ENCODE results near the gene CWC27.

Gene CWC27

DNA sequence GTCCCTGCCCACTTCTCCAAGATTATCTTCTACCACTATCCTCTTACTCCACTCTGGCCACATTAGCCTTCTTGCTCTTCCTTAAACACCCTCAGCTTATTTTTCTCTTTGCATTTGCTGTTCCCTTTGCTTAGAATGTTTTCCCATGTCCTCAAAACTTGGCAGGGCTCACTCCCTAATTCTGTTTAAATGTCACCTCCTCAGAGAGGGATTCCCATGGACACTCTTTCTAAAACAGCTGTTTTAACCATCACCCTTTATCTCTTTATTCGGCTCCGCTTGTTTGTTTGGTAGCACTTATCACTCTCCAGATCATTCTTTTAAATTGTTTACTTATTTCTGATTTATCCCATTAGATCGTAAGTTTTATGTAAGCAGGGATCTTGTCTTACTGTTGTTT, 278.5 kb downstream of the CWC27 start:
- DNase-seq = no peak

DNA sequence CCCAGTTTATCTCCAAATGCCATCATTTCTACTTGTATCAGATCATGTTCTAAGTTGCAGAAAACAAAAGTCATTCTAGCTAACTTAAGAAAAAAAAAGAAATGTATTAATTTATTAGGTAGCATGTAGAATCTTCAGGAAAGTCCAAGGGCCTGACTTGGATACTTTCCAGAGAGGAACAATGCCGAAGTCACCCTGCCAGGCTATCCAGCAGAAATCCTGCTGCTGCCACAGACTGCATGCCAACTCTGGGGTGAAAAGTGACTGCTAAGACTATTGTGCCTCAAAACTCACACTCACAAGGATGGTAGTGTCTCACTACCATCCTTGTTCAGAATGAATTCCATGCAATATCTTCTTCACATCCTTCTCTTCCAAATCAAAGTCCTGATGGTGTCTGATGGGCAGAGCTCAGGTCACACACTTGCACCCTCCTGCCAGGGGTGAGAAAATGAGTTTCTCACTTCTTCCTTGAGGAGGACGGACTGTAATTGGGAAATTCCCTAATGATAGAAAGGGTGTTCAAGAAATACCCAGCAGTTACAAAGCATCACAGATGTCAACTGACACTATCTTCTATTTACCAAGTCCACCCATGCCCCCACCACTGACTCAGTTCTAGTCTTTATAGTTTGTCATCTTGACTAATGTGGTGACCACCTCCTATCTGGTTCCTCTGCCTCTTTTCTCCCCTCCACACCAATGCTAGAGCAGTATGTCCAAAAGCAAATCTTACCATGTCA, 279.4 kb downstream of the CWC27 start:
- no peak for DNase-seq

DNA sequence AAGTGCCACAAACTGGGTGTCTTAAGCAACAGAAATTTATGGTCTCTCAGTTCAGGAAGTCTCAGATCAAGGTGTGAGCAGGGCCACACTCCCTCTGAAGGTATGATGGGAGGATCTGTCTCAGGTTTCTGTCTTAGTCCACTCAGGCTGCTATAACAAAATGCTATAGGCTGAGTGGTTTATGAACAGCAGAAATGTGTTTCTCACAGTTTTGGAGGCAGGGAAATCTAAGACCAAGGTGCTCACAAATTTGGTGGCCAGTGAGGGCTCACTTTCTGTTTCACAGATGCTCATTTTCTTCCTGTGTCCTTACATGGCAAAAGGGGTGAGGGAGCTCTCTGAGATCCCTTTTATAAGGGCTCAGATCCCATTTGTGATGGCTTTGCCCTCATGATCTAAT, 281.4 kb downstream of the CWC27 start:
- DNase-seq = no peak

DNA sequence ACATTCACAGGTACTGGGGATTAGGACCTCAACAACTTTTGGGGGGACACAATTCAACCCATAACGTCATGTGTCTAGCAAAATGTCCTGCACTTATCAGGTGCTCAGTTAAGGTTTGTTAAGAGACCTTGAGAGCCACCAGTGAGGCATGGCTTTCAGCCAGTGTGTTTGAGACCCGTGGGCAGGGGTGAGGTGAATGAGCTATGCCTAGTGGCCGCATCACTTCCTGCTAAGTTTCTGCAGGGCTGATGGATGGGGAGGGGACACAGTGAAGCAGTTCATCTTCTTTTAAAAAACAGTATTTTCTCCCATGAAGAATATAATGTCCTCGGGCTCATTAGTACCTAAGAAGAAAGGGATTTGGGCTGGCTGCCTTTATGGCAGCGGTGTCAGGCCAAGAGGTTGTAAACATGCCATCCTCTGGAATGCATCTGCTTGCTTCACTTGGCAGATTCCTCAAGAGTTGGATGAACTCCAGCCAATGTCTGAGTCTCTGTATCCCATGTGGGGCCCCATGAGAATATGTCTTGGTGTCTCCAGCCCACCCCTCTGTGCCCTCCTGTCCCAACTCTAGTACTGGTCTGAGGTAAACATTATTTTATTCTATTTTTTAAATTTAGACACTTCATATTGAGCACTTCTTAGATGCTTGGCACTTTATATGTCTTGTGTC, 282.2 kb downstream of the CWC27 start:
- DNase-seq = no peak

DNA sequence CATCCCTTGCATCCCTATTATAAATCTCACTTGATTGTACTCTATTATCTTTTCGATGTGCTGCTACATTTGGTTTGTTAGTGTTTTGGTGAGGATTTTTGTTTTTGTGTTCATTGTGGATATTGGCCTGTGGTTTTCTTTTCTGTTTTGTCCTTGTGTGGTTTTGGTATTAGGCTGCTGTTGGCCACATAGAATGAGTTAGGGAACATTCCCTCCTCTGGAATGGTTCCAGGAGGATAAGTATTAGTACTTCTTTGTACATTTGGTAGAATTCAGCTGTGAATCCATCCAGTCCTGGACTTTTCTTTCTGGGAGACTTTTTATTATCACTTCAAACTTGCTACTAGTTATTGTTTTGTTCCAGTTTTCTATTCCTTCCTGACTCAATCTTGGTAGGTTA, 287.2 kb downstream of the CWC27 start:
- DNase-seq = no peak

DNA sequence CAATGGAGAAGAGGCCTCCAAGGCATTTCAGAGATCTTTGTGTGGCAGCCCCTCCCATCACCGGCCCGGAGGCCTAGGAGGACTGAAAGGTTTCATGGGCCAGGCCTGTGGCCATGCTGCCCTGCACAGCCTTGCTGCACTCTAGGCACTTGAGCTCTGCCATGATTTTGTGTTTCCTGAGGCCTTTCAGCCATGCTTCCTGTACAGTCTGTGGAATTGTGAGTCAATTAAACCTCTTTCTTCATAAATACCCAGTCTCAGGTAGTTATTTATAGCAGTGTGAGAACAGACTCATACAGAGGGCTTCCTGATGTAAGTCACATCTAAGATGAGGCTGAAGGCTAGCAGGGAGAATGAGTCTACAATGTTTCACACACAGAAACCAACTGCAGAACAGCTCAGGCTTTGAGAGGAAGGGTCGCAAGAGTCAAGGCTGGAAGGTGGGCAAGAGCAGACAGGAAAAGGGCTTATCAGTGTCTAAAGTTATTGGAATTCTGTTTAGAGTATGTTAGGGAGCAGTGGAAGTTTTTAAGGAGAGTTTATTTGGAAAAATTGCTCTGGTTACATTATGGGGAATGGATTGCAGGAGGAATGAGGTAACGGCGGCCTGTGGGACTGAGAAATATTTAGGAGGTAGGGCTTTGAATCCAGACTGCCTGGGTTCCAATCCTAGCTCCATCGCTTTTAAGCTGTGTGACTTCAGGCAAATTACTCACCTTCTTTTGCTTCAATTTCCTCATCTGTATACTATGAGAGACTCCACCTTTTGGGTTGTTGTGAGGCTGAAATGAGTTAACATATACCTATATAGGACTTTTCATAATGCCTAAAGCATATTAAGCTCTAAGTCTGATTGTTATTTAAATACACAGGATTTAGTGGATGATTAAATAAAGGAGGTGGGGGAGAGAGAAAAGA, 291.2 kb downstream of the CWC27 start:
- DNase-seq = no peak

DNA sequence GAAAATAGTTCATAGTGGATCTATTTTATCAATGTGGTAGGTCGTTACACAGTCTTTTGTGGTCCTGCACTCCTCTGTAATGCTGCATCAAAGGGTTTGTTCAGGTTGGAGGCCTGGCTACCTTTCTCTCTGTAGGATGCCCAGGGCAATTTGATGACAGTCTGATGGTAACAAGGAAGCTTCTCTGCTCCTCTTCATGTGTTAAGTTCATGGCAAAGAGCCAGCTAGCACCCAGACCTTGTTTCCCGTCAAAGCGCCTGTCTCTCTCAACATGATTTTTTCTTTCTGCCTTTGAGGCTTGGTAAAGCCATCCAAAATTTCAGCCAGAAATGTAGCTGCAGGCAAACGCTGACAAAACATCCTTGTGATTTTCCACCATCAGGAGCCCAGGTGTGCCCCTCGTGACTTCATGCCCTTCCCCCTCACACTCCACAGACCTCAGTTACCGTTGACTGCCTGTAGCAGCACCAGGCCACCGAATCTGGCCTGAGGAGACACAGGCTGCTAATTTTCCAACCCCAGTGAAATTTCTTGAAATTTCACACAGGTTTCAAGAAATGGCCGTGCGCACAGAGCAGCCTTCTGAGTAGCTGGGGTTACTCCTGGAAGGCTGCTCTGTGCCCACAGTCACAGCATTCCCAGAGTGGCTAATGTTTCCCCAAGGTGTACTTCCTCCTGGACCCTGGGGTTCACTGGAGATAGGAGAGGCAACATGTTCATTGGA, 292.7 kb downstream of the CWC27 start:
- no peak for DNase-seq

DNA sequence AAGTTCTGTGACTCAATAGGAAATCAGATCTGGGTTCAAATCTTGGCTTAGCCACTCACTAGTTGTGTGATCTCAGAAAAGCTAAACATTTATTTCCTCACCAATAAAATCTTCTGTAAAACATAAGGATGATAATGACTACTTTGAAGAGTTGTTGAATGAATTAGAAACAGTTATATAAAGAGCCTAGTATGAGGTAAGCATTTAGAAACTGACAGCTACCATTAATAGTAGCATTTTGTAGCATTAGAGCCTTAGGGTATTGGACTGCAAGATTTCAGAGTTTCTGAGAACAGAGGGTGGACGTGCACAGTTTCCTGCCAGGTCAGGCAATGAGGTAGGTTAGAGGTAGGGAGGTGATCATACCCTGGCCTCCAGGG, 293.2 kb downstream of the CWC27 start:
- DNase-seq = no peak

DNA sequence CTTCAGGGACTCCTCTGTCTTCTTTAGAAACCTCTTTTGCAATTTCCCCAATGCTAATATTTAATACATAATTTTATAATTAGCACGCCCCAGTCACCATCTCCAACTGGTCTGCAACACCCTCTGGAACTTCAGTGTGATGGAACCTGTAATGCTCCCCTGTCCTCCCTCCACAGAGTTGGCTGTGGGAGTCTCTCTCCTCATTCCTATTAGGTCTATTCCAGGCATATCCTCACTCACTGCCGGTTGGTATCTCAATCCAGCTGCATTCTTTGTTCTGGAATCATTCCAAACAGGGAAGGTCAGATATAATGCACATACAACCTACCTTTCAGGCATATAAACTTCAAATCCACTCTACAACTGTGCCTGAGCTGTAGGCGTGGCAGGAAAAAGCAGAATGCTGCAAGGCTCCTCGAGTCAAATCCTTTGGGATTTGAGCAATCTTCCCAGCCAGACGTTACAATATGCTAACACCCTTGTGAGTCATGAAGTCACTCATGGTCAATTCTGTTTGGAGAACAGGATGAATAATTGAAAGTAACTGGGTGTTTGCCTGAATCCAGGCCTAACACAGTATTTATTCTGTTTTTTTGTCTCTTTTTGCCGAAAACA, 293.8 kb downstream of the CWC27 start:
- DNase-seq = no peak

DNA sequence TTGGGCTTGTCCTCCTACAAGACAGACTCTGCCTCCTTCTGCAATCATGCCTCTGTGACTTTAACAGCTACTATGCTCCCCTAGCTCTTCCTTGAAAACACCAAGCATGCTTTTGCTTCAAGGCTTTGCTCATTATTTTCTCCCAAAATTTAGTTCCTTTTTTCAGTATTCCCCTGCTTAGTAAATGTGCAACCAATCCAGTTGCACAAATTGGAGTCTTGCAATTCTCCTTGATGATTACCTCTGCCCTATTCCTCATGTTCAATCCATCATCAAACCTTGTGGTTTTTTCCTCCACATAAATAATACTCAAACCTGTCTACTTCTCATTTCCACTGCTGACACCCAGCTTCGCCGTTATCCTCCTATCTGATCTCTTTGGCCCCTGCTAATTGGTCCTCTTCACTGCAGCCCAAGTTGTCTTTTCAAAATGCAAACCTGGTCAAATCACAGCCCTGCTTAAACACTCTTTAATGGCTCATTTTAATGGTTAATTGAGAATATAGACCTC, 296.3 kb downstream of the CWC27 start:
- DNase-seq = no peak

DNA sequence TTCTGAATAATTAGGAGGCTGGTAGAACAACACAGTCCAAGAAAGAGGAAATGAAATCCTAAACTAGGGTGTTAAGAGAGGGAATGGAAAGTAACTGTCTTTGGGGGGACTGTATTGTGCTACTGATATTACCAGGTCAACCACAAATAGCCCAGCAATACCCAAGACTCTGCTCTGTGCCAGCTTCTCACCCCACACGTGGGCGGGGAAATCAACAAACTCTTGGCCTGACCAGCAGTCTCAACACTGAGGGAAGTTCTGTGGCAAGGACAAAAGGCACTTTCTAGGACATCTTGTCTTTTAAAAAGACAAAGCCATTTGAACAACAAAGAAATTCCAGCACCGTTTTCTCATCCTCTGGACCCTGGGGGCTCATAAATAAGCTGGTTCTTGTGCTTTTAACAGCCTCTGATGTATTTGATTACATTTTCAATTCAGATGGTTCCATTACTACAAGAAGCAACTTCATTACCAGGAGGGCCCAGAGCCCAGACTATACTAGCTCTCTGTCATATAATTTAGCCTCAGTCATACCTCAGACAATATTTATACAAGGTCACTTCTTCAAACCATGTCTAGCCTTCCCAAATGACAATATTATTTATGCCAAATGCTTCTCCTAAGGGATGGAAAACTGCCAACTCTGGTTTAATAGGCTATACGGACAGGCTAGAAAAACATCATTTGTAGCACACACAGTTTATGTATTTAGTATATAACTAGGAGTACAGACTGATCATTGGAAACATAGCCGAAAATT, 297.8 kb downstream of the CWC27 start:
- no peak for DNase-seq

DNA sequence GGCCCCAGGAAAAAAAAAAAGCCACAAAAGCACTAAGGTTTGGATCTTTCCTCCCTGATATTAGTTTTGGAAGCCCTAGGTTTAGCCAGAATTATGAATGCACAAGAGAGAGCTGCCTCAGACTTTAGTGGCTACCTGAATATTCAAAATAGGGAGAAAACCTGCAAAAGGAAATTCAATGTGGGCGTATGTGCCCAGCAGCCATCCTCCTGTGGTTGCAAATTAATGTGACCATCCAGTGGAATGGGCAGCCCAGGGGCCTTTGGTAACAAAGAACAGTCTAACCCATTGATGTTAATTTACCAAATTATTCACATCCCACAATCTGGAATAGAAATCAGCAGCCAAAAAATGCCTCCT, 298.4 kb downstream of the CWC27 start:
- no peak for DNase-seq
